Activated CD8-positive, alpha-beta T cell treated with anti-CD3 and anti-CD28 coated beads for 36 hours (primary cell): ENCODE measurements around the gene SYT17. TPM values are rescaled to one million over a fixed set of nuclear protein-coding genes. Genes with fewer than 3 reads are reported as not detected.

Source experiments
- ATAC-seq: fragments of 200-7000 bp; cut with Tn5 transposase; one replicate; pipeline ENCODE4 v1.10.0; 2021; ENCODE audit warnings: mild to moderate bottlenecking, moderate library complexity
- CTCF ChIA-PET: fragments of 350-600 bp; sonication (Branson Sonifier 250); formaldehyde crosslinking; loops from one replicate; lab custom pipeline; 2021; ENCODE audit warnings: antibody characterized with exemption; lab: Charles Lee
- POLR2A ChIA-PET: fragments of 350-600 bp; sonication (Branson Sonifier 250); formaldehyde crosslinking; loops from one replicate; lab custom pipeline; 2021; ENCODE audit warnings: antibody characterized with exemption; lab: Charles Lee
- DNase-seq: peaks from one replicate; pipeline ENCODE4 v3.0.0-alpha.2; 2020
- H3K27ac Mint-ChIP-seq: one replicate; pipeline ENCODE4 v1.8.0; 2021; ENCODE audit warnings: mild to moderate bottlenecking, mixed read lengths
- H3K27me3 Mint-ChIP-seq: one replicate; pipeline ENCODE4 v1.8.0; 2021; ENCODE audit warnings: mixed read lengths
- H3K36me3 Mint-ChIP-seq: one replicate; pipeline ENCODE4 v1.8.0; 2021; ENCODE audit warnings: low read depth, mixed read lengths
- H3K4me1 Mint-ChIP-seq: one replicate; pipeline ENCODE4 v1.8.0; 2021; ENCODE audit warnings: low read depth, mixed read lengths
- H3K4me3 Mint-ChIP-seq: one replicate; pipeline ENCODE4 v1.8.0; 2021; ENCODE audit warnings: mild to moderate bottlenecking, moderate library complexity, mixed read lengths
- H3K9me3 Mint-ChIP-seq: one replicate; pipeline ENCODE4 v1.8.0; 2021; ENCODE audit warnings: mixed read lengths
- intact Hi-C: fragments of 100-400 bp; cut with micrococcal nuclease; formaldehyde crosslinking; loops from one replicate; pipeline ENCODE4 v1.10.0; 2022
- total RNA-seq, 2 experiments: library from RNA; stranded (reverse); gene quantifications; one replicate each; pipeline ENCODE4 v1.2.3, GENCODE V29; 2021
- TF ChIP-seq, protein P1 (sequence below): fragments of 200-600 bp; IDR thresholded peaks from one replicate; pipeline ENCODE4 v1.8.0; 2022; ENCODE audit warnings: antibody characterized with exemption, mild to moderate bottlenecking

Gene SYT17
- total RNA-seq, 2 experiments from 2014 or later = 0.59 TPM; not detected in 1

DNA sequence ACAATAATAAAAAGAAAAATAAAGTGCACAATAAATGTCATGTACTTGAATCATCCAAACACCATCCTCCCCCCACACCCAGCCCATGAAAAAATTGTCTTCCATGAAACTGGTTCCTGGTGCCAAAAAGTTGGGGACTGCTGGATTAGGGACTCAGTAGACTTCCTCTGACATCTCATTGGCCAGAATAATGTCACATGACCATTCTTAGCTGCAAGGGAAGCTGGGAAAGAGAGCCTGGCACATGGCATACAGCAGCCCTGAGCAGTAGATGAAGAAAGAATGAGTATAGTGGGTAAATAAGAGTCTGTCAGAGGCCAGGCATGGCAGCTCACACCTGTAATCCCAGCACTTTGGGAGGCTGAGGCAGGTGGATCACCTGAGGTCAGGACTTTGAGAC lies 41.7 kb upstream of the SYT17 start:
- H3K4me3 Mint-ChIP-seq = no peak overlapping the region
- DNase-seq (no peak), ATAC-seq (no peak)
- H3K27me3 Mint-ChIP-seq = peaks cover 12% of the 10 kb centered on the region
- H3K4me1 Mint-ChIP-seq = peaks cover 31% of the 10 kb centered on the region
- POLR2A ChIA-PET = interaction anchor here (1.2 to 1.5 kb wide), 2 partner anchors 7 to 10 kb away, joined by 3 to 4 read pairs; no protein-coding TSS in a partner anchor
- intact Hi-C loops = no loop called here
- CTCF ChIA-PET = no interaction called here
- no peak overlapping the region for H3K27ac Mint-ChIP-seq
- no peaks in the 10 kb centered on the region for H3K36me3 Mint-ChIP-seq
- peaks cover 4% of the 10 kb centered on the region for H3K9me3 Mint-ChIP-seq
- TF ChIP-seq, protein P1, sequence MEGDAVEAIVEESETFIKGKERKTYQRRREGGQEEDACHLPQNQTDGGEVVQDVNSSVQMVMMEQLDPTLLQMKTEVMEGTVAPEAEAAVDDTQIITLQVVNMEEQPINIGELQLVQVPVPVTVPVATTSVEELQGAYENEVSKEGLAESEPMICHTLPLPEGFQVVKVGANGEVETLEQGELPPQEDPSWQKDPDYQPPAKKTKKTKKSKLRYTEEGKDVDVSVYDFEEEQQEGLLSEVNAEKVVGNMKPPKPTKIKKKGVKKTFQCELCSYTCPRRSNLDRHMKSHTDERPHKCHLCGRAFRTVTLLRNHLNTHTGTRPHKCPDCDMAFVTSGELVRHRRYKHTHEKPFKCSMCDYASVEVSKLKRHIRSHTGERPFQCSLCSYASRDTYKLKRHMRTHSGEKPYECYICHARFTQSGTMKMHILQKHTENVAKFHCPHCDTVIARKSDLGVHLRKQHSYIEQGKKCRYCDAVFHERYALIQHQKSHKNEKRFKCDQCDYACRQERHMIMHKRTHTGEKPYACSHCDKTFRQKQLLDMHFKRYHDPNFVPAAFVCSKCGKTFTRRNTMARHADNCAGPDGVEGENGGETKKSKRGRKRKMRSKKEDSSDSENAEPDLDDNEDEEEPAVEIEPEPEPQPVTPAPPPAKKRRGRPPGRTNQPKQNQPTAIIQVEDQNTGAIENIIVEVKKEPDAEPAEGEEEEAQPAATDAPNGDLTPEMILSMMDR = no peak

DNA sequence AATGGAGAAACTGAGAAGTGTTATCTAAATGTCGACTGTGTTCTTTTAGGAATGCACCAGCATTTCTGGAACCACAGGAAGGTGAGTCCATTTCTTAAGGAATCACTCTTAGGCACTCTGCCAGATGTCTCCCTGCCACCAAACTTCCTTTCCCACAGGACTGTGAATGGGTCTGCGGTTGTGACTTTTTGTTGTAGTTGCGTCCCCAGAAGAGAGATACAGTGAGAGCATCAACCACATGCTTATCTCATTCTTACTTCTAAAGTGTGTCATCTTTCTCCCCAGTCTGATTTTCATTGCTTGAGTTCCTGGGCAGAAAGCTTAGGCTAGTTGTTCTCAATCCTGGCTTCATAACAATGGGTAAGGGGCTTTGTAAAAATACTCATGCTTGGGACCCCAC lies 40.8 kb upstream of the SYT17 start:
- peaks cover 32% of the 10 kb centered on the region for H3K4me1 Mint-ChIP-seq
- ATAC-seq = peak; percentile 46
- CTCF ChIA-PET = interaction anchor here (0.7 kb wide), 1 partner anchor 40 kb away, joined by 3 read pairs; no protein-coding TSS in a partner anchor
- DNase-seq = no peak
- peaks cover 12% of the 10 kb centered on the region for H3K27me3 Mint-ChIP-seq
- no peak overlapping the region for H3K4me3 Mint-ChIP-seq
- POLR2A ChIA-PET = interaction anchor here (1.2 to 1.5 kb wide), 2 partner anchors 8 to 11 kb away, joined by 3 to 4 read pairs; no protein-coding TSS in a partner anchor
- H3K27ac Mint-ChIP-seq = no peak overlapping the region
- H3K9me3 Mint-ChIP-seq = peaks cover 4% of the 10 kb centered on the region
- H3K36me3 Mint-ChIP-seq = no peaks in the 10 kb centered on the region
- TF ChIP-seq, protein P1 = no peak
- intact Hi-C loops = no loop called here

DNA sequence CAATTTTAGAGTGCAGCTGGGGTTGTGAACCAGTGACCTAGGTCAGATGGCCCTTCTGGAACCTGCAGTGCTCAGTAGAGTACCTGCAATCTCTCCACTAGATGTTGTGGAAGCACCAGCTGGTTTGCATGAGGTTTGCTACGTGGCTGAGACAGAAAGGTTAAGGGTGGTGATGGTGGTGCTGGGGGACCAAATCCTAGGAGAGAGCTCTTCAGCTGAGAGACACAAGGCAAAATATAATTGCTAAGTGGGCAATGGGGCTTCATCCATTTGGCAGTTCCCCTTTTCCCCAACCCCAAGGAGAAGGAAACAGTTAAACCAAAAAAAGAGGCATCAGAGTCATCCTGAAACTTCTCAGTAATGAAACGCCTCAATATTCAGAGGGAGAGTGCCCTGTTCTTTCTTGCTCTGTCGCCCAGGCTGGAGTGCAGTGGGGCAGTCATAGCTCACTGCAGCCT lies 40.3 kb upstream of the SYT17 start:
- CTCF ChIA-PET = interaction anchor here (0.7 kb wide), 1 partner anchor 41 kb away, joined by 3 read pairs; no protein-coding TSS in a partner anchor

DNA sequence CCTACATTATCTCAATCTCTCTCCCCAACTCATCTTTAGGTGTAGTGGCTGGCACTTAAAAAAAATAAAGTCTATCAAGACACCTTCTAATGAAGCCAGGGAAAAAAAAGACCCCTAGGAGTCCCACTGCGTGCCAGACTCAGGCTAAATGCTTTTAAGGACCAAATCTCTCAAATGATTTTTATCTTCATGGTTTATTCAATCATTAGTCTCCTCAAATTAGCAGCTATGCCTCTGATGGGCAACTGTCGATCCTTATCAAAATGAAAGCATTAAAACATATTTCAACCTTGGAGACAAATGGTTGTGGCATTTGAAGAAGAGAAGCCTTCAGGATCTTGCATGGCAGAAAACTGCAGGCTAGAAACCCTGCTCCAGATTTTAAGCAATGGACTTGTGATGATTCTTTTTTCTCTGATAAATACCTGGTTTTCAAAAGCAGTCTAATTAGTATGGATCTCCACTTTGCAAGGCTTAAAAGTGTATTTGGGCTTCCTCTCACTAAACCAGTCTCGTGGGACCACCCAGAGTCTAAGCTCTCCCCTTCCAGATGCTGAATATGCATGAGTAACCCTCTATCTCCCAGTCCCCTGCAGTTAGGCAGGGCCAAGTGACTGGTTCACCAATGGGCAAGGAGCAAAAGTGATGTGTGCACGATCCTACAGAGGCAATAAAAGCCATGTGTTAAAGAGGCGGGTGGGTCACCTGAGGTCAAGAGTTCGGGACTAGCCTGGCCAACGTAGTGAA lies 39.4 kb upstream of the SYT17 start:
- ATAC-seq (no peak), DNase-seq (no peak)
- Mint-ChIP-seq H3K9me3 (peaks cover 4% of the 10 kb centered on the region), H3K36me3 (no peaks in the 10 kb centered on the region), H3K27ac (no peak overlapping the region), H3K4me1 (peaks cover 32% of the 10 kb centered on the region), H3K27me3 (peaks cover 8% of the 10 kb centered on the region), H3K4me3 (no peak overlapping the region)
- ChIA-PET POLR2A (no interaction called here), CTCF (no interaction called here)
- TF ChIP-seq, protein P1 = no peak
- intact Hi-C loops = no loop called here

More for the DNA sequence above, 40.3 kb upstream of the SYT17 start:
- no peak overlapping the region for H3K4me3 Mint-ChIP-seq
- H3K4me1 Mint-ChIP-seq = peaks cover 32% of the 10 kb centered on the region
- peak overlapping the region; percentile 32 for H3K27ac Mint-ChIP-seq
- H3K27me3 Mint-ChIP-seq = peaks cover 8% of the 10 kb centered on the region
- intact Hi-C loops = no loop called here
- no peaks in the 10 kb centered on the region for H3K36me3 Mint-ChIP-seq
- TF ChIP-seq, protein P1 = no peak
- peaks cover 4% of the 10 kb centered on the region for H3K9me3 Mint-ChIP-seq
- POLR2A ChIA-PET = interaction anchor here (1.2 kb wide), 1 partner anchor 9 kb away, joined by 3 read pairs; no protein-coding TSS in a partner anchor
- ATAC-seq (peak; percentile 43), DNase-seq (no peak)

DNA sequence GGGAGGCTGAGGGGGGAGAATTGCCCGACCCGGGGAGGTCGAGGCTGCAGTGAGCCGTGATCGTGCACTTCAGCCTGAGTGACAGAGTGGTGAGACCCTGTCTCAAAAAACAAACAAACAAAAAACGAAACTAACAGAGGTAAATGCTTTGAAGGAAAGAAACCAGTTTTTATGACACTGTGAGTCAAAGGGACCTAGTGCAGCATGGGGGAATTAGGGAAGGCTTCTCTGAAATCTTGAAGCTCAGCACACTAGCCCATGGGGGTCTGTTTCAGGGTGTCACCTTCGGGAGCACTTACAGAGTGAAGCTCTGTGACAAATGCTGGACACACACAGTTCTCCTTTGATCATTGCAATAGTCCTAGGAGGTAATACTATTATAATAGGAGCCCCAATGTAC lies 37.7 kb upstream of the SYT17 start:
- Mint-ChIP-seq H3K4me3 (no peak overlapping the region), H3K27me3 (peaks cover 5% of the 10 kb centered on the region), H3K4me1 (peaks cover 32% of the 10 kb centered on the region), H3K27ac (peak overlapping the region; percentile 54), H3K9me3 (peaks cover 4% of the 10 kb centered on the region), H3K36me3 (no peaks in the 10 kb centered on the region)
- ATAC-seq (no peak), DNase-seq (no peak)
- POLR2A ChIA-PET = interaction anchor here (1.3 kb wide), 1 partner anchor 11 kb away, joined by 3 read pairs; no protein-coding TSS in a partner anchor
- intact Hi-C loops = no loop called here
- TF ChIP-seq, protein P1 = no peak
- CTCF ChIA-PET = no interaction called here
